GM18951 (cell line): Measurements from ENCODE around the gene FAM209A.
"Not testable (repeated sequence)": the region's sequence is repeated elsewhere in the genome, so short reads cannot be mapped to it uniquely, and the experiment has no call there.

Source experiments
- POLR2A ChIP-seq: IDR thresholded peaks from 4 replicates; pipeline ENCODE4 v1.6.1; 2011; ENCODE audit warnings: mild to moderate bottlenecking; ENCODE audit not compliant: insufficient read length, insufficient read depth; ENCODE audit errors: extremely low read depth
- in situ Hi-C: fragments of 300-500 bp; cut with MboI; formaldehyde crosslinking; loops from one replicate; pipeline ENCODE4 v1.12.0; 2022; ENCODE audit warnings: low sequenced_read_pairs, mixed read lengths, inconsistent platforms; ENCODE audit not compliant: unreplicated experiment

FAM209A gene

GRCh38 chr20:56524444-56524843, at the start of gene FAM209A:
Gene FAM209A (plus strand): TSS chr20:56524744. CDS start chr20:56524809, 65 bp downstream.
- in situ Hi-C loops: not testable (repeated sequence)

GRCh38 chr20:56483970-56484369, 40.6 kb upstream of the FAM209A start:
- in situ Hi-C loops: no loop called here
- no peak for TF ChIP-seq POLR2A

GRCh38 chr20:56487216-56487615, 37.3 kb upstream of the FAM209A start:
- TF ChIP-seq POLR2A: no peak
- in situ Hi-C loops: no loop called here

GRCh38 chr20:56488566-56488965, 36.0 kb upstream of the FAM209A start:
- TF ChIP-seq POLR2A: no peak
- in situ Hi-C loops: no loop called here

- in situ Hi-C loops: no loop called here
- no peak for TF ChIP-seq POLR2A
Observed at GRCh38 chr20:56501116-56501515, 23.4 kb upstream of the FAM209A start.

- TF ChIP-seq POLR2A: no peak
- in situ Hi-C loops: no loop called here
Observed at GRCh38 chr20:56503916-56504315, 20.6 kb upstream of the FAM209A start.

GRCh38 chr20:56504373-56505005, 20.1 kb upstream of the FAM209A start:
- in situ Hi-C loops: no loop called here
- TF ChIP-seq POLR2A: no peak

GRCh38 chr20:56506103-56506502, 18.4 kb upstream of the FAM209A start:
- in situ Hi-C loops: no loop called here
- no peak for TF ChIP-seq POLR2A

- TF ChIP-seq POLR2A: no peak
- in situ Hi-C loops: no loop called here
Observed at GRCh38 chr20:56511926-56512325, 12.6 kb upstream of the FAM209A start.

- in situ Hi-C loops: no loop called here
- no peak for TF ChIP-seq POLR2A
Observed at GRCh38 chr20:56513161-56514150, 11.1 kb upstream of the FAM209A start.

GRCh38 chr20:56516631-56517030, 7.9 kb upstream of the FAM209A start:
- in situ Hi-C loops: no loop called here
- TF ChIP-seq POLR2A: no peak

GRCh38 chr20:56517211-56517610, 7.3 kb upstream of the FAM209A start:
- in situ Hi-C loops: no loop called here
- no peak for TF ChIP-seq POLR2A

- in situ Hi-C loops: no loop called here
Observed at GRCh38 chr20:56517641-56518040, 6.9 kb upstream of the FAM209A start.

GRCh38 chr20:56518126-56518525, 6.4 kb upstream of the FAM209A start:
- TF ChIP-seq POLR2A: no peak
- in situ Hi-C loops: no loop called here

More at GRCh38 chr20:56517641-56518040, 6.9 kb upstream of the FAM209A start:
- TF ChIP-seq POLR2A: no peak
